ENCODE results near the gene IGFLR1.

The IGFLR1 gene

GRCh38 chr19:35722897-35723296 lies 19.4 kb downstream of the IGFLR1 start:
- no peak for DNase-seq

GRCh38 chr19:35722461-35722860 lies 19.8 kb downstream of the IGFLR1 start:
- DNase-seq = no peak

DNA sequence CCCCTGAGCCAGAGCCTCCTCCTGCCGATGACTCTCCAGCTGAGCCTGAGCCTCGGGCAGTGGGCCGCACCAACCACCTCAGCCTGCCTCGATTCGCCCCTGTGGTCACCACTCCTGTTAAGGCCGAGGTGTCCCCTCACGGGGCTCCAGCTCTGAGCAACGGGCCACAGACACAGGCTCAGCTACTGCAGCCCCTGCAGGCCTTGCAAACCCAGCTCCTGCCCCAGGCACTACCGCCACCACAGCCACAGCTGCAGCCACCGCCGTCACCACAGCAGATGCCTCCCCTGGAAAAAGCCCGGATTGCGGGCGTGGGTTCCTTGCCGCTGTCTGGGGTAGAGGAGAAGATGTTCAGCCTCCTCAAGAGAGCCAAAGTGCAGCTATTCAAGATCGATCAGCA lies 20.9 kb downstream of the IGFLR1 start:
- no peak for DNase-seq

- no peak for DNase-seq
Measured at GRCh38 chr19:35720648-35721047, 21.6 kb downstream of the IGFLR1 start.

DNA sequence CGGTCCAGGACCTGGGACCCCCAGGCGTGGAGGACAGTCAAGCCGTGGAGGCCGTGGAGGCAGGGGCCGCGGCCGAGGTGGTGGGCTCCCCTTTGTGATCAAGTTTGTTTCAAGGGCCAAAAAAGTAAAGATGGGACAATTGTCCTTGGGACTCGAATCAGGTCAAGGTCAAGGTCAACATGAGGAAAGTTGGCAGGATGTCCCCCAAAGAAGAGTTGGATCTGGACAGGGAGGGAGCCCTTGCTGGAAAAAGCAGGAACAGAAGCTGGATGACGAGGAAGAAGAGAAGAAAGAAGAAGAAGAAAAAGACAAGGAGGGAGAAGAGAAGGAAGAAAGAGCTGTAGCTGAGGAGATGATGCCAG lies 22.1 kb downstream of the IGFLR1 start:
- DNase-seq = no peak

GRCh38 chr19:35719402-35720162 lies 22.7 kb downstream of the IGFLR1 start:
- no peak for DNase-seq

DNA sequence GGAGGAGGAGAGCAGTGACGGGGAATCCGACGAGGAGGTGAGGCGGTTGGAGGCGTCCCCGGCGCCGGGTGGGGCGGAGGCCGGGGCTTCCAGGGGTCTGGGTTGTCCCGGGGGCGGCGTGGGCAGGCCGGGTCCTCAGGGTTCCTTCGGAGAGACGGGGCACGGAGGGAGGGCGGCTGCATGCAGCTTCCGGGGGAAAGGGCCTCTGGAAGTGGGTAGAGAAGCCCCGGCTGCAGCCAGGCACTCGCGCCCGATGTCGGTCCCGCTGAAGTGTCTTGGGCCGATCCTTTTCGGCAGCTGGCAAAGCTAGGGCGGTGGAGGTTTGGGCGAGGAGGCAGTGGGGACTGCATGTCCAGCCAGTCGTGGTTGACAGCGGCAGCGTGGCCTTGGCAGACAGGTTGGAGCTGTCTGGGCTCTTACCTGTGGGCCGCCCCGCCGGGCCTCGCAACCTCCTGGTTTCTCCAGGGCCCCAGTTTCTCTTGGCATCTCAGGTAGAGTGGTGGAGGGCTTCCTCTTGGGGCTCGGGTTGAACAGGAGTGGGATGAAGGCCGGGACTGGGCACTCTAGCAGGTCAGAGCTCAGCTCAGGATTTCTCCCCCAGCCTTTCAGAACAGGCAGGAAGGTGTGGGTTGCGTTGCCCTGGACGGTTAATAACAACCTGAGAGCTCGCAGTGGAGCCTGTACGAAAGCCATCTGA lies 23.8 kb downstream of the IGFLR1 start:
- DNase-seq = peak; percentile 51

DNA sequence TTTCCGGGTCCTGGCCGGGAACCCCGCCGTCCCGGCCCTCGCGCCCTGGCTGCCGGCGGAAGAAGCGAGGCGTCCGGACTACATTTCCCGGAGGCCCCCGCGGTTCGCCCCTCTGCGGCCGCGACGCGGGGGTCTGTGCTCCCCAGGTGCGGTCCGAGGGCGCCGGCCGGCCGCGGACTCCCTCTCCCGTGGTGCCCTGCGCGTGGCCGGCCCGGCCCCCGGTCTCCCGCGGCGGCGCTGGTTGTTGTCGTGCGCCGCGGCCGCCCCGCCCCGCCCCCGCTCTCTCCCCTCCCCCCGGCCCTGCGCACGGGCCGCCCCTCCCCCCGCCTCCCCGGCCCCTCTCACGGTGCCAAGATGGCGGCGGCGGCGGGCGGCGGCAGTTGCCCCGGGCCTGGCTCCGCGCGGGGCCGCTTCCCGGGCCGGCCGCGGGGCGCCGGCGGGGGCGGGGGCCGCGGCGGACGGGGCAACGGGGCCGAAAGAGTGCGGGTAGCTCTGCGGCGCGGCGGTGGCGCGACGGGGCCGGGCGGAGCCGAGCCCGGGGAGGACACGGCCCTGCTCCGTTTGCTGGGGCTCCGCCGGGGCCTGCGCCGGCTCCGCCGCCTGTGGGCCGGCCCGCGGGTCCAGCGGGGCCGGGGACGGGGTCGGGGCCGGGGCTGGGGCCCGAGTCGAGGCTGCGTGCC lies 24.4 kb downstream of the IGFLR1 start, which contains the start of gene KMT2B:
Gene KMT2B (plus strand): TSS at position 339 of the 680 bp plus-strand sequence. CDS start 16 bp downstream, at position 355.
- DNase-seq = no peak

DNA sequence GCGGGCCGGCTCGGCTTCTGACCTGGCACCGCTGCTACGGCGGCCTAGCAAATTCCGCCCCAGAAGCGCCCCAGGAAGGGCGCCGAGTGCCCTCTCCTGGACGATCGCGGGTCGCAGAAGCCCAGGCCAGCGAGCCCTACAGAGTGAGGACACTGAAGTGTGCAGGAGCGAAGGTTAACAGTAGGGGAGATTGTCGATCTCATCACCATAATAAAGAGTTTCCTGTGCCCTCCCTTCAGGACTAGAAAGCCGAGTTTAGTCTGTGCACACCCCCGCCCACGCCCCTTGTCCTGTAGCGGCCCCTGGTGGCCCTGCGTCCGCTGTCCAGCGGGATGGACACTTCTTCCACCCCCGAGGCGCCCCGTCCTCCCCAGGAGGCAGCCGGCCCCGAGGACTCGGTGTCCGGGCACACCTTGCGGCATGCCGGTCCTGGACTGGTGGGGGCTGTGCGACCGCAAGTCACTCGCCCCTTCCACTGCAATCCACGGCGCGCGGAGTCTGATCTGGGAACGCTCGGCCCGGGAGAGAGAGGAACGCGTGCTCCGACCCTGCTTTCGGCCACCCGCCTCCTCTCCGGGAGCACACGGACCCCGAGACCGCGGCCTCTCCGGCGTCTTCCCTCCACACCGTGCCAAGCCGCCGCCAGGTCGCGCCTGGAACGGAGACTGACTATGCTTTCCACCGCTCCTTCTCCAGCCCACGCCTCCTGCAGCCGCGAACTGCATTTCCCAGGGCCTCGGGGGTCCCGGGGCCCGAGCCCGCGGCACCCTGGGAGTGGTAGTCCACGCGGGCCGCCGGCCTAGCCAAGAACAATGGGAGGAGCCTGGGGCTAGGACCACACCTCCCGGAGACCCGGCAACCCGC lies 25.2 kb downstream of the IGFLR1 start:
- peak; percentile 98 for DNase-seq

DNA sequence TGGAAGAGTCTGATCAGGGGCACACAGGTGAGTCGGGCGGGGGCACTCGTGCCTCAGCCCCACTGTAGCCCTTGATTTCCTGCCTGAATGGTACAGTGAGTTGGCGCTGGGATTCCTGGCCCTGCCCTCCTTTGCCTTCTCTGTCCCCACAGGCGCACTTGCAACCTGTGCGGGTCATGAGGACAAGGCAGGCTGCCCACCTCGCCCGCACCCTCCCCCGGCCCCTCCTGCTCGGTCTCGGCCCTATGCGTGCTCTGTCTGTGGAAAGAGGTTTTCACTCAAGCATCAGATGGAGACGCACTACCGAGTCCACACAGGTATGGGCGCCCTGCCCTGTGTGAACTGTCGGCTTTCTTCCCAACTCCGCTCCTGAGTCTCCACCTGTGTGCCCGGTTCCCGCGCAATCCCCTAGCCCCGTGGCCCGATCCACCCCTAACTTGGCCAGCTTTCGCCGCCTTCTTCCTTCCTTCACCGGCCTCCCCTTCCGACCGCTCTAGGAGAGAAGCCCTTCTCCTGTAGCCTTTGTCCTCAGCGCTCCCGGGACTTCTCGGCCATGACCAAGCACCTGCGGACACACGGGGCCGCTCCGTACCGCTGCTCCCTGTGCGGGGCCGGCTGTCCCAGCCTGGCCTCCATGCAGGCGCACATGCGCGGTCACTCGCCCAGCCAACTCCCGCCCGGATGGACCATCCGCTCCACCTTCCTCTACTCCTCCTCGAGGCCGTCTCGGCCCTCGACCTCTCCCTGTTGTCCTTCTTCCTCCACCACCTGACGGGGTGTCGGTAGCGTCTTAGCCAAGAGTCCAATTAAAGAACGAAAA lies 26.1 kb downstream of the IGFLR1 start:
- peak; percentile 26 for DNase-seq

GRCh38 chr19:35715355-35715809 lies 26.9 kb downstream of the IGFLR1 start:
- DNase-seq = no peak

DNA sequence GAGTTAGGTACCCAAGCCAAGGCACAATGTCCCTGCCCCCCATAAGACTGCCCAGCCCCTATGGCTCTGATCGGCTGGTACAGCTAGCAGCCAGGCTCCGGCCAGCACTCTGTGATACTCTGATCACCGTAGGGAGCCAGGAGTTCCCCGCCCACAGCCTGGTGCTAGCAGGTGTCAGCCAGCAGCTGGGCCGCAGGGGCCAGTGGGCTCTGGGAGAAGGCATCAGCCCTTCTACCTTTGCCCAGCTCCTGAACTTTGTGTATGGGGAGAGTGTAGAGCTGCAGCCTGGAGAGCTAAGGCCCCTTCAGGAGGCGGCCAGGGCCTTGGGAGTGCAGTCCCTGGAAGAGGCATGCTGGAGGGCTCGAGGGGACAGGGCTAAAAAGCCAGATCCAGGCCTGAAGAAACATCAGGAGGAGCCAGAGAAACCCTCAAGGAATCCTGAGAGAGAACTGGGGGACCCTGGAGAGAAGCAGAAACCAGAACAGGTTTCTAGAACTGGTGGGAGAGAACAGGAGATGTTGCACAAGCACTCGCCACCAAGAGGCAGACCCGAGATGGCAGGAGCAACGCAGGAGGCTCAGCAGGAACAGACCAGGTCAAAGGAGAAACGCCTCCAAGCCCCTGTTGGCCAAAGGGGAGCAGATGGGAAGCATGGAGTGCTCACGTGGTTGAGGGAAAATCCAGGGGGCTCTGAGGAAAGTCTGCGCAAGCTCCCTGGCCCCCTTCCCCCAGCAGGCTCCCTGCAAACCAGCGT lies 27.5 kb downstream of the IGFLR1 start:
- DNase-seq = peak; percentile 70

DNA sequence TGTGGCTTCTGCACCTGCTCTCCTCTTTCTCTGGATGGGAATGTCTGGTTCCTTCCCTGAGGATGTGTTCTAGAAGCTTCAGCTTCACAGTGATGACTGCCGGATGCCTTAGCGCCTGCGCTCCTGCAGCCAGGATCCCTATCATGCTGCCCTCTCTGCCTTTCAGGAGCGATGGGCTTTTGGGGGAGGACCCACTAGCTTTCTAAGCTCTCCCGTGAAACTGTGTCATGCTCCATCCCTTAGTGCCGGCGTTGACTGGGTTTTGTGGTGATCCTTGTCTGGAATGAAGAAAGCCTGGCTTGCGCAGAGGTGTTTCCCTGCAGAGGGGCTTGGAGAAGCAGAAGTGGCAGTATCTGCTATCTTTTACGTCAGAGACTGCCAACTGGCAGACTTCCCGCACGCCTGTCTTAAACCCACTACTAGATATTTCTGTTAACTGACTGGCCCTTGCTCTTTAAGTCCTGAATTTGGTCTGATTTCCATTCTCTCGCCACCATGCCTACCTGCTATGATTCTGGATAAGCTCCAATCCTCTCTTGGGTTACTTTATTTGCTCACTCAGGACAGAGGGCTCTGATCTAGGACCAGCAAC lies 28.3 kb downstream of the IGFLR1 start:
- DNase-seq = peak; percentile 20

DNA sequence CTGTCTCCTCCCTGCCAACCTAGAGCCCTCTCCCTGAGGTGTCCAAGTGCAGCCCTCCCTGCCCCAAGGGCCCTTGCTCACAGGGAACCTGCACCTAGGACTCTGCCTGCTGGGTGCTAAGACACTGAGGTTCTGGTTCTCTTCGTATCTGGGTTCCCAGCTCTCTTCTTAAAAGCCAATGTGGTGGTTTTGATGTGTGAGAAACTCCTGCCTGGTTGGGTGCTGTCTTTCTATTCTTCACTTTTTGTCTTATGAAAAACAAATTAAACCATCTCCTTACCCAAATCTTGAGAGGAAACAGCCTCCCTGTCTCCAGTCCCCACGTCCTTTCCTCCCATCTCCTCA lies 28.8 kb downstream of the IGFLR1 start:
- DNase-seq = no peak

DNA sequence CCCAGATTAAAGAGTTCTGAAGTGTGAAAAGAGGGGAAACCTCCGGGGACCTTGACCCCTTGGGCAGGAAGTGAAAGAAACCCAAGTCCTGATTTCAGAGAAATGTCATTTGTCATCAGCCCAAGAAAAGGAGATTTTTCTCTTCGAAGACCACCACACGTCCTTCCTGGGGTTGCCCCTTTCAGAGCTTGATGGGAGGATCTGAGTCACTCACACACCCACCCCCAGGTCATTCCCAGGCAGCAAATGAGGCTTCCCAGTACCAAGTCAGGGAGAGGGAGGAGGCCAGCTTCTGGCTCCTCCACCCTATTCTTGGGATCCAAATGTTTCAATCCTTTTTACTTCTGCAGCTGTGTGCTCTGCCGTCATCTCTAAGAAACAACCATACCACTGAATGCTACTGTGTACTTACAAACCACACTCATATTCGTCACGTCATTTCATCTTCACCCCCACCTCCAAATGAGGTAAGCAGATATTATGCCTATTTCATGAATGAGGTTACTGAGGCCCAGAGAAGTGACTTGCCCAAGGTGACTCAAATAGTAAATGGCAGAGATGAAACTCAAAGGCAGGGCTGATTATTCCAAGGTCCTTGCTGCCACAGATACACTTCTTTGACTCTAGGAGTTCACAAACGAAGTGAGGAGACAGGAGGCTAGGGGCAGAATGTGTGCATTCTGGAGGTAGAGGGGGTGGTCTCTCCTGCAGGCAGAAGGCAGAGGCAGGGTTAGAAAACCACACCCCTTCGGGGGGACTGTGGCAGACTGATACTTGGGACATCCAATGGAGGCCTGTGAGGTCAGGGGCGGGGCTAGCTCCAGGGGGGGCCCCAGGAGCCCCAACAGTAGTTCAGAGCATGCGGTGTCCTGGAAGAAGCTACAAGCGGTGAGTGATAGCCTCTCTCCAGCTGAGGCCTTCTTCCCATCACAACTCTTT lies 29.4 kb downstream of the IGFLR1 start:
- DNase-seq = peak; percentile 95

GRCh38 chr19:35710784-35711723 lies 31.2 kb downstream of the IGFLR1 start:
- DNase-seq = peak; percentile 96

DNA sequence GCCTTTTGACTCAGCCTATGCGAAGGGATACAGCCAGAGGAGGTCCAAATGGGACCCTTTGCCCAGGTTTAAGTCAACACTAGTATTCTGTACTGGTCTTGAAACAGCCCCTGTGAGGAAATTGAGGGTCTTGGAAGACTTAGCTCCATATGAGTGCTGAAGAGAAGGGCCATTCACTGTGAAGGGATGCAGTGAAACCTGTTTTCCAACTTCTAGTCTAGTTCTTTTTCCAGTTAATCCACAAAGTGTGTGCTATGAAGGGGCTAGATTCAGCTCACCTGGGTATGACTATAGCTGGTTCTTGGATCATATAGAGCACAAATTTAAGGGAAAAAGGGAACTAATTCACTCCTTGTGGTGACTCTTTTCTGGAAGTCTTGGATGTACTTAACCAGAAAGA lies 33.9 kb downstream of the IGFLR1 start:
- DNase-seq = no peak

GRCh38 chr19:35704218-35704617 lies 38.0 kb downstream of the IGFLR1 start, which contains the start of gene ZBTB32:
Gene ZBTB32, plus strand, starts transcription at chr19:35704558. Its CDS starts 10,069 bp downstream, at chr19:35714627.
- peak; percentile 23 for DNase-seq

All from activated CD4-positive, alpha-beta T cell treated with anti-CD3 and anti-CD28 coated beads, Interleukin-2, amount 50 U/mL, for 16 hours (primary cell).